22Rv1 (cell line): ENCODE measurements around the gene WSB1.

ENCODE experiments used
- H3K27ac ChIP-seq: fragments of 450-650 bp; 2 replicates; pipeline ENCODE4 v1.5.1; 2017
- ZFX ChIP-seq: fragments of 450-650 bp; IDR thresholded peaks from 2 replicates; pipeline ENCODE4 v1.6.1; 2017; ENCODE audit warnings: antibody characterized with exemption, borderline replicate concordance
- TF ChIP-seq, protein P1 (sequence below): fragments of 450-650 bp; IDR thresholded peaks from 2 replicates; pipeline ENCODE4 v1.5.1; 2017; ENCODE audit warnings: mild to moderate bottlenecking

Gene WSB1

DNA sequence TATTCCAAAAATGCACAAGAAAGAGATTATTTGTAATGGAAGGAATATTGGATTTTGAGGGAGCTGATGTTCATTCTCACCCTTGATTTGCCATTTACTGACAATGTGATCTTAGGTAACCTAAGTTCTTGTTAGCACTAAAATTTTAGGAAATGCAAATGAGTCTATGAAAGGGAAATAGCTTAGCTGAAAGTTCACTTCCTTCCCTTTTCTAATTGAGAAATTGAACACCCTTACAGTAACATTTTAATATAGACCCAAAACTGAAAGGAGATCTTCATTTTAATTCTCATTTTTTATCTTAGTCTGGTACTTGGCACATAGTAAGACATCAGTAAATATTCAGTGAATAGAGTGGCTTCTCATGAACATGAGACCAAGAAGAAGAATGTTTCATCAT, 10.9 kb upstream of the WSB1 start:
- TF ChIP-seq, protein P1, sequence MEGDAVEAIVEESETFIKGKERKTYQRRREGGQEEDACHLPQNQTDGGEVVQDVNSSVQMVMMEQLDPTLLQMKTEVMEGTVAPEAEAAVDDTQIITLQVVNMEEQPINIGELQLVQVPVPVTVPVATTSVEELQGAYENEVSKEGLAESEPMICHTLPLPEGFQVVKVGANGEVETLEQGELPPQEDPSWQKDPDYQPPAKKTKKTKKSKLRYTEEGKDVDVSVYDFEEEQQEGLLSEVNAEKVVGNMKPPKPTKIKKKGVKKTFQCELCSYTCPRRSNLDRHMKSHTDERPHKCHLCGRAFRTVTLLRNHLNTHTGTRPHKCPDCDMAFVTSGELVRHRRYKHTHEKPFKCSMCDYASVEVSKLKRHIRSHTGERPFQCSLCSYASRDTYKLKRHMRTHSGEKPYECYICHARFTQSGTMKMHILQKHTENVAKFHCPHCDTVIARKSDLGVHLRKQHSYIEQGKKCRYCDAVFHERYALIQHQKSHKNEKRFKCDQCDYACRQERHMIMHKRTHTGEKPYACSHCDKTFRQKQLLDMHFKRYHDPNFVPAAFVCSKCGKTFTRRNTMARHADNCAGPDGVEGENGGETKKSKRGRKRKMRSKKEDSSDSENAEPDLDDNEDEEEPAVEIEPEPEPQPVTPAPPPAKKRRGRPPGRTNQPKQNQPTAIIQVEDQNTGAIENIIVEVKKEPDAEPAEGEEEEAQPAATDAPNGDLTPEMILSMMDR, result no peak
- TF ChIP-seq ZFX, result no peak
- no peak overlapping the region for H3K27ac ChIP-seq

- TF ChIP-seq, protein P1, result no peak
- no peak for TF ChIP-seq ZFX
- H3K27ac ChIP-seq, result no peak overlapping the region
Measured at GRCh38 chr17:27283751-27284150, 10.2 kb upstream of the WSB1 start.

- TF ChIP-seq, protein P1, result no peak
- TF ChIP-seq ZFX, result no peak
- no peak overlapping the region for H3K27ac ChIP-seq
Measured at GRCh38 chr17:27284811-27285415, 9.0 kb upstream of the WSB1 start.

- no peak overlapping the region for H3K27ac ChIP-seq
- TF ChIP-seq, protein P1, result no peak
- no peak for TF ChIP-seq ZFX
Measured at GRCh38 chr17:27285516-27285915, 8.4 kb upstream of the WSB1 start.

- no peak for TF ChIP-seq ZFX
- TF ChIP-seq, protein P1, result no peak
- no peak overlapping the region for H3K27ac ChIP-seq
Measured at GRCh38 chr17:27288183-27288582, 5.7 kb upstream of the WSB1 start.

DNA sequence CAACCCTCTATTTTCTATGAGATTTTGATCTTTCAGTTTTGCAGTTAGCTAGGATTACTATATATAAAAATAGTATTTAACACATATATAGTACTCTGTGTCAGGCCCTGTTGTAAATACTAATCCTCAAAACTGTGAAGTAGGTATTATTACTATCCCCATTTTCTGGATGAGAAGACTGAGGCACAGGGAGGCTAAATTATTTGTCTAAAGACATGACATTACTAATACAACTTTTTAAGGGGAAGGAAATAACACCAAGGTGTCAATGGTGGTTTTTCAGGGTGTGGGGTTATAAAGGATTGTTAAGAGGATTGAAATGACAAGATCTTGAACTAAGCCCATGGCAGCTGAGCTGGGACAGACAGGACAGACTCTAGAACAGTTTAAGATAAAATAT, 4.1 kb upstream of the WSB1 start:
- TF ChIP-seq, protein P1, result no peak
- TF ChIP-seq ZFX, result no peak
- no peak overlapping the region for H3K27ac ChIP-seq

GRCh38 chr17:27290916-27291598, 2.9 kb upstream of the WSB1 start:
- no peak for TF ChIP-seq ZFX
- TF ChIP-seq, protein P1, result no peak
- no peak overlapping the region for H3K27ac ChIP-seq
